Right ventricle myocardium superior (tissue), 1 donor: ENCODE measurements around the gene PSMB8. TPM values are rescaled to one million over a fixed set of nuclear protein-coding genes. Genes with fewer than 3 reads are reported as not detected.
"Not testable (repeated sequence)": the region's sequence is repeated elsewhere in the genome, so short reads cannot be mapped to it uniquely, and the experiment has no call there.

ENCODE experiments used
- ATAC-seq: fragments of 200-7000 bp; cut with Tn5 transposase; one replicate; pipeline ENCODE4 v1.9.1; 2020; ENCODE audit warnings: mild to moderate bottlenecking; ENCODE audit not compliant: poor library complexity
- DNase-seq: peaks from one replicate; pipeline ENCODE4 v3.0.0-alpha.2; 2020
- intact Hi-C: fragments of 100-400 bp; cut with DNase I; formaldehyde crosslinking; loops from one replicate; pipeline ENCODE4 v1.11.2; 2022
- total RNA-seq: library from RNA; stranded (reverse); fragmentation: NEBNext Ultra II Directional; extraction: Animal tissue kit (Norgen Biotek cat#: 25700); gene quantifications from one replicate; pipeline ENCODE4 v1.2.1, GENCODE V29; 2021
- donor health status: DM: no; HTN: yes; CAD: no; lungs with severe emphysema.

Gene PSMB8
- total RNA-seq, 1 donor from 2014 or later: 16.7 TPM

DNA sequence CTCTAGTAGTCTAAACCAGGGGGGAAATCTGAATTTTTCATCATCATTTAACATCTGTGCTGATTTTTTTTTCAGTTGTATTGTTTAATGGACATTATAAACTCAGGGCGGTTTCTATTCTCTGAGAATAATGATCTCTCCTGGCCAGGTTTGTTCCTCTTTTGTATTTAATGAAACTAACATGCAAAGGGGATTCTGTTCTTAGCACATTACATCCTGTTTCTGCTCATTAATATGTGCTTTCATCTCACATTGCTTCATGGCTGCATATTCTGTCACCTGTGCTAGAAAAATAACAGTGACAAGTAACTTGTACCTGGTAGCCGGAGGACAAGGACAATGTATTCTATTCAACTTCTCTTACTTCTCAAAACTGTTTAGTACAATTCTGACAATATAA, 27.9 kb downstream of the PSMB8 start:
- DNase-seq (no peak), ATAC-seq (no peak)
- intact Hi-C loops: no loop called here

DNA sequence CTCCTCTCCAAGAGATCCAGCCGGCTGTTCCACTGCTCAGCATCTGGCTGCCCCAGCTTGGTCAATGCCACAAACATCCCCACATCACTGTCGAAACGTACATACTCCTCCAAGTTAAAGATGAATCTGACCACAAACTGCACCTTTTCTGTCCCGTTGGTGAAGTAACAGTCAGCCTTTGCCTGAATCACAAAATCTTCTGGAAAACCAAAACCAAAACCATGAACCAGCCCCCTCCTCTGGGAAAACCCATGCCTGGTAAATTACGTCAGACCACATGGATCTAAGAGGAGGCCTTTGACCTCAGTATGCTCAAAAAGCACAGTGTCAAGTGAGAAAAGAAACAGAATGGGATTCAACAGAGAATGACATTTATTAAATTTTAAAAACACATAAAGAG, 28.7 kb downstream of the PSMB8 start:
- intact Hi-C loops: no loop called here
- ATAC-seq: peak; percentile 34
- no peak for DNase-seq

DNA sequence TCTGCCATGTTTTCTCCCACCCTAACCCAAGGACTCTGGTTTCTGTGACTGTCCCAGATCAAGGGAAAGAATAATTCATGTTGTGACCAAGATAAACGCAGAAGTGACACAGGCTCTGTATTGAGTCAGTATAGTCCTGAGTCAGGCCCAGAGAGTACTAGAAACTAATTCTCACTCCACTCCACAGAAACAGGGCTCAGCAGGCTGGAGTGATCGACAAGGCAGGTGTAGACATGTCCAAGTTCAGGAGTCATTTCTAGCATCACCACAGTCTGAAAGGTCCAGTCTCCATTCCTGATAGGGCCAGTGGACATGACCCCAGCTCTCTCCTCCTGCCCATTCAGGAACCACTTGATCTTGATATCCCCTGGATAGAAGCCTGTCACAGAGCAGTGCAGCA, 29.7 kb downstream of the PSMB8 start:
- intact Hi-C loops: no loop called here
- no peak for ATAC-seq
- DNase-seq: no peak

DNA sequence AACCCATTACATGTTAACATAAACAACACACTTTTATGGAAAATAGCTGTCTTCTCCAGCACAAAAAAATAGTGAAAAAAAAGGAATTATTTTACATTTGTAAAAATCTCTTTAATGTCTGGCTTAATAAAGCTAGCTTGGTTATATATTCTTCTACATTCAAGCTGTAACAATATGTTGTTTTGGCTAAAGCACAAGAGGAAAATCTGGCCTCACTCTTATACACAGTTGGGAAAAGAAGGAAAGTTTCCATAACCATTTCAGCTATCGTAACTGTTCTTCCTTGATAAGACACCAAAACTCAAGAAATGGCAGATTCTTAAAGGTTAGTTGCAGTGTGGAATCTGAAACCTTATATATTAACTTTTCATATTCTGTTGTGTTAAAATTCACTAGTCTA, 34.7 kb downstream of the PSMB8 start:
- intact Hi-C loops: no loop called here
- DNase-seq (no peak), ATAC-seq (no peak)

DNA sequence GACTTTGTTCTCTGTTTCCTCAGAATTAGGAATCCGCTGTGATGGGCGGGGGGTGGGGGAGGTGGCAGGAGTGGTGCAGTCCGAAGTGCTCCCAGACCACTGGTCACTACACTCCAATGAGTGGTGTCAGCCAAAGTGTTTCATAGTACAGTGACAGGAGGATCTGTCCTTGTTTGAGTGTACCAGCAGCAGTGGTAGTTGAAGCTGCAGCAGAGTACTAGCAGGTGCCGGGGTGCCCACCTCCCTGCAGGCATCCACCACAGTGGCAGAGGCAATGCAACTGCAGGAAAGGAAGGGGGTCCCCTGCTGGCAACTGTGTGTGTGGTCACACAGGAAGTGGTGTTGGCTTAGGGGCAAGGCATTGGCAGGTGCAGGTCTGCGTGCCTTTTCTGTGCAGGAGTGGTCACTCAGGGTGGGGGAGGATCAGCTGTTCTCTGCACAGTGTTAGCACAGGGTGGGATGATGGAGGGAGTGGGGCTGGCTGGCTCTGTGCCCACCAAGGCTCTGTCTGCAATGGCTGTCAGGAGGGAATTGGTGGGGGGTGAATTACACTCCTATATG, 36.7 kb downstream of the PSMB8 start:
- intact Hi-C loops: no loop called here
- DNase-seq (no peak), ATAC-seq (no peak)

DNA sequence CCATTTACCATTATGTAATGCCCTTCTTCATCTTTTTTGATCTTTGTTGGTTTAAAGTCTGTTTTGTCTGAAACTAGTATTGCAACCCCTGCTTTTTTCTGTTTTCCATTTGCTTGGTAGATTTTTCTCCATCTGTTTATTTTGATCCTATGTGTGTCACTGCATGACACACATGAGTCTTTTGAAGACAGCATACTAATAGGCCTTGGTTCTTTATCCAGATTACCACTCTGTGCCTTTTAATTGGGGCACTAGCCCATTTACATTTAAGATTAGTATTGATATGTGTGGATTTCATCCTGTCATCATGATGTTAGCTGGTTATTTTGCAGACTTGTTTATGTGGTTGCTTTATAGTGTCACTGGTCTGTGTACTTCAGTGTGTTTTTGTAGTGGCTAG, 38.4 kb downstream of the PSMB8 start:
- DNase-seq, intact Hi-C loops, ATAC-seq: not testable (repeated sequence)

DNA sequence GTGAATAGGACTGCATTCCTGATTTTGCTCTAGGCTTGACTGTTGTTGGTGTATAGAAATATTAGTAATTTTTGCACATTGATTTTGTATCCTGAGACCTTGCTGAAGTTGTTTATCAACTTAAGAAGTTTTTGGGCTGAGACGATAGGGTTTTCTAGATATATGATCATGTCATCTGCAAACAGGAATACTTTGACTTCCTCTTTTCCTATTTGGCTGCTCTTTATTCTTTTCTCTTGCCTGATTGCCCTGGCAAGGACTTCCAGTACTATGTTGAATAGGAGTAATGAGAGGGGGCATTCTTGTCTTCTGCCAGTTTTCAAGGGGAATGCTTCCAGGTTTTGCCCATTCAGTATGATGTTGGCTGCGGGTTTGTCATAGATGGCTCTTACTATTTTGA, 40.4 kb downstream of the PSMB8 start:
- ATAC-seq (no peak), DNase-seq (no peak)
- intact Hi-C loops: no loop called here

DNA sequence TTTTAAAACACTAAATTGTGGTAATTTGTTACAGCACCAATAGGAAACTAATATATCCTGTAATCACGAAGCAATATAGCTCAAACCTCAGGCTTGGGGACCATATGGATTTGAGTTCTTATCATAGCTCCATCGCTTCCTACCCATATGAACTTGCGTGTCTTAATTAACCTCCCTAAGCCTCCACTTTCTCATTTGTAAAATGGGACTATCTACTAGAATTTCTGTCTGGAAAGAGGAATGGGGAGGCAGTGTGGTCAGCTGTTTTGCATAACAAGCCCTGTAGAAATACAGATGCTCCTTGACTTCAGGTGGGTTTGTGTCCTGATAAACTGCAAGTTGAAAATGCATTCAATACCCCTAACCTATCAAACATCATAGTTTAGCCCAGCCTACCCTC, 44.1 kb downstream of the PSMB8 start:
- ATAC-seq: no peak
- intact Hi-C loops: loop anchor here (10.0 kb wide), 1 partner anchor 95 kb away; no protein-coding TSS in a partner anchor

DNA sequence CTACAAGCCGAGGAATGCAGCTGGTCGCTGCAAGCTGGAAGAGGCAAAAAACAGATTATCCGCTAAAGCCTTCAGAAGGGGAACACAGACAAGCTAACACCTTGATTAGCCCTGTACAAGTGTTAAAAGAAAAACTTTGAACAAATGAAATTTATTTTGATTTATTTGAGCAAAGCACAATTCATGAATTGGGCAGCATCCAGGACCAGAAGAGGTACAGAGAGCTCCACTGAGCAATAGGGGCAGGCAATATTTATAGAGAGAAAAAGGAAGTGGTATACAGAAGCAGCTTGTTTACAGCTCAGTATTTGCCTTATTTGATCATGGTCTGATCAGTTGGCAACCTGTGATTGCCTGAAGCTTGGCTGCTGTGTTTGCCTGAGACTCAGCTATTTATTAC, 44.7 kb downstream of the PSMB8 start:
- intact Hi-C loops: loop anchor here (10.0 kb wide), 1 partner anchor 94 kb away; no protein-coding TSS in a partner anchor
- ATAC-seq (no peak), DNase-seq (no peak)

More for the DNA sequence above, 44.1 kb downstream of the PSMB8 start:
- DNase-seq: no peak

DNA sequence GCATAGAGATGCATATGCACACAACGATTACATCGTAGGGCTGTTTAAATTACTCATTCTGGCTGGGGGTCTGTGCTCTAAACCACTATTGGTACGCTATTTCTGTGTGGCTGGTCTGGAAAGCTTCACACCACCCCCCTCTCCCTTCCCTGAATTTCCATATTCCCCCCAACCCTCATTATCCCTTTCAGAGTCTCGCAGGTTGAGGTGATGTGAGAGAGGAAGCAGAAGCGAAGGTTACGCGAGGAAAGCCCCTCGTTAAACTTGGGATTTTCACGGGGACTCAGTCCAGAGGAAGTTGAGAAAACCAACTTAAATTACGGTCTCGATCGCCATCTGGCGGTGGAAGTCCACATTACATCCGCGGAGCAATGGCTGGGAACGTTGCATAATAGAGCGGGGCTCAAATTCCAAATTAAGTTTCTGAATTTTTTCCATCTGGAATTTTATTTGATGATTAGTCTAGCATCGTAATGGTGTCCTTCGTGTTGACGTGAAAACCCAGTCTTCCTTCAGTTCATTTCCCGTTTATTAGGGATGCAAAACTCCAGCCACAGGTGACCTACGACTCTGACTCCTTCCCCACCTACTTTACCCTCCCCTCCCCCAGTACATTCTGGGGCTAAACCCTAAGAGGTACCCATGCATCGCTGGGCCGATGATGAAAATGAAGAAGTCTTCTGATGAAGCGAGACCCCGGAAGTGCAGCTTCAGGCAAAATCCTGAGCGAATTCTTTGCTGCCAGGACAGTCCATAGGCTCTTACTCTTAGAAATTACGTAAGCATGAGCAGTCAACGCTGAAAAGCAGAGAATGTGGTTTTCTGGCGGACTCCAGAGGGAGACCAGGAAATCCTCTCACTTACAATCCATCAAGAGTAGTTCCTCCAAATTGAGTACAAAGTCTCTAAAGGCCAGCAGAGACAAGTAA, 46.7 kb downstream of the PSMB8 start:
- DNase-seq: peak; percentile 84
- ATAC-seq: peak; percentile 78
- intact Hi-C loops: loop anchor here (2.0 to 10.0 kb wide), 2 partner anchors 92 to 382 kb away; no protein-coding TSS in a partner anchor

DNA sequence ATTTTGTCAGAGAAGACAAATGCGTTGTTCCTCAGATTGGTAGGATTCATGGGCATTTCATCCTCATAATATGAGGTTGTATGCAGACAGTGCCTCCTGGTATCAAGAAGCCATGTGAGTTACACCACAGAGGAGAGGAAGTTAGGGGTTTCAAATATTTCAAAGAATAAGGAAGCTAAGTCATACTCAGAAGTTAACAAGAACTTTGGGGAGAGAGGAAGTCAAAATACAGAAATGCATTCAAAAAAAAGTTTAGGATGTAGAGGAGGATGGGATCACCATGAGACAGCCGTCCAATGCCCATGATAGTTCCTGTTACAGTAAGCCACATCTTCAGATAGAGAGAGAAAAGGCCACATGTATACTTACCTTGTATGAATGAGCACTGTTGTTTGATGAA, 49.3 kb downstream of the PSMB8 start:
- ATAC-seq: peak; percentile 18
- intact Hi-C loops: loop anchor here (10.0 kb wide), 1 partner anchor 90 kb away; no protein-coding TSS in a partner anchor
- DNase-seq: no peak

DNA sequence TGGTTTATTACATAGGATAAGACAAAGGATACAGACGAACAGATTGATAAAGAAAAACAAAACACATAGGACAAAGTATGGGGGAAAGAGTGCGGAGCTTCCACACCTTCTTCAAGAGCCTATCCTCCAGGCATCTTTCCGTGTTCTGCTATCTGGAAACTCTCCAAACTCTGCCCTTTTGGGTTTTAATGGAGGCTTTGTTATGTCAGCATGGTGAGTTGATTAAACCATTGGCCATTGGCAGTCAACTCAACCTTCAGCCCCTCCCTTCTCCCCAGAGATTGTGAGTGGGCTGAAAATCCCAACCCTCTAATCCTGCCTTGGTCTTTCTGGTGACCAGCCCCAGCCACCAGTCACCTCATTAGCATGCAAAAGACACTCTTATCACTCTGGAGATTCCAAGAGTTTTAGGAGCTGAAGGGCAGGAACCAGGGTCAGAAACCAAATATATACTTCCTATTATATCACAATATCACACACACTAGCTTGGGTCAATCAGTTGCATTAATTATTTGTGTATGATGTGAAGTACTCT, 50.9 kb downstream of the PSMB8 start:
- no peak for DNase-seq
- ATAC-seq: no peak
- intact Hi-C loops: loop anchor here (10.0 kb wide), 1 partner anchor 88 kb away; no protein-coding TSS in a partner anchor

Other genes with a start within 250 kb of the PSMB8 start
- gene HLA-DQA1, start 206.6 kb downstream of the PSMB8 start, total RNA-seq: 5.5 TPM
- gene HLA-DQB1, start 177.4 kb downstream of the PSMB8 start, total RNA-seq: 2.9 TPM
- 1.6 TPM for gene HLA-DQA2, start 102.7 kb downstream of the PSMB8 start, total RNA-seq
- gene HLA-DQB2, start 80.5 kb downstream of the PSMB8 start, total RNA-seq: 1.7 TPM
- gene HLA-DOB, start 27.0 kb downstream of the PSMB8 start, total RNA-seq: not detected
- gene TAP2, start 5.3 kb downstream of the PSMB8 start, total RNA-seq: 19.3 TPM
- gene TAP1, start 9.7 kb upstream of the PSMB8 start, total RNA-seq: 14.9 TPM
- gene PSMB9, start 10.1 kb upstream of the PSMB8 start, total RNA-seq: 12.6 TPM
- 10.4 TPM for gene HLA-DMB, start 97.0 kb upstream of the PSMB8 start, total RNA-seq
- 16.3 TPM for gene HLA-DMA, start 109.0 kb upstream of the PSMB8 start, total RNA-seq
- gene BRD2, start 124.5 kb upstream of the PSMB8 start, total RNA-seq: 62.6 TPM
- gene HLA-DOA, start 165.5 kb upstream of the PSMB8 start, total RNA-seq: 1.2 TPM
- 34.1 TPM for gene HLA-DPA1, start 229.6 kb upstream of the PSMB8 start, total RNA-seq
- gene HLA-DPB1, start 231.9 kb upstream of the PSMB8 start, total RNA-seq: 29.8 TPM